K562 (cell line): ENCODE results near the gene THAP4. TPM values are rescaled to one million over a fixed set of nuclear protein-coding genes. Genes with fewer than 3 reads are reported as not detected.

ENCODE experiments used
- ATAC-seq: fragments of 200-7000 bp; cut with Tn5 transposase; 3 replicates; pipeline ENCODE4 v1.9.1; 2020; ENCODE audit warnings: moderate library complexity
- BruUV-seq: library from RNA; stranded (reverse); fragments of 400-500 nt; replicated peaks from 2 replicates; lab custom pipeline; 2021; lab: Mats Ljungman, UMichigan
- CTCF ChIA-PET: fragments of 300-600 bp; formaldehyde crosslinking; extraction: SDS; loops from one replicate; lab custom pipeline; 2021; ENCODE audit warnings: low intra/inter-chr PET ratio; lab: Yijun Ruan, JAX
- POLR2A ChIA-PET: fragments of 300-600, 350-650 bp; sonication (Branson Sonifier 250); formaldehyde crosslinking; extraction: SDS; loops from one replicate; lab custom pipeline; 2021; ENCODE audit warnings: antibody characterized with exemption, inconsistent platforms; lab: Yijun Ruan, JAX
- DNase-seq, 4 experiments: peaks; one replicate each; pipeline versions ENCODE4 v3.0.0 to v3.0.0-alpha.2; 2011 to 2018; ENCODE audit warnings: low spot score in 3 of 4, mixed read lengths in 3 of 4; ENCODE audit errors: extremely low read depth in 1 of 4
- FAIRE-seq: peaks from 2 replicates; lab custom pipeline; 2011; peaks lifted over from hg19 to GRCh38; lab: Jason Lieb, UNC
- H2AFZ ChIP-seq: 2 replicates; pipeline ENCODE4 v1.6.0; 2011; ENCODE audit warnings: low read depth, low read length, control low read depth, inconsistent platforms
- H3K27ac ChIP-seq: fragments of 200-600 bp; 3 replicates; pipeline ENCODE4 v1.8.0; 2011; ENCODE audit warnings: low read depth, mild to moderate bottlenecking, control low read depth, inconsistent platforms, low read length, moderate library complexity, mixed read lengths; ENCODE audit errors: extremely low read depth
- H3K27me3 ChIP-seq, 2 experiments: fragments of 300-600 bp in 1 of 2; 2 replicates in 1 of 2; 3 replicates in 1 of 2; pipeline versions ENCODE4 v1.6.0 to v1.8.0; 2011; ENCODE audit warnings: inconsistent platforms in 2 of 2, low read length in 2 of 2, mild to moderate bottlenecking in 1 of 2, mixed read lengths in 1 of 2, moderate library complexity in 1 of 2; ENCODE audit not compliant: control insufficient read depth in 2 of 2, insufficient read depth in 2 of 2
- H3K36me3 ChIP-seq: fragments of 300-600 bp; 3 replicates; pipeline ENCODE4 v1.8.0; 2011; ENCODE audit warnings: mild to moderate bottlenecking, low read length, inconsistent platforms; ENCODE audit not compliant: control insufficient read depth, insufficient read depth
- H3K4me1 ChIP-seq, 2 experiments: fragments of 200-600 bp in 1 of 2; replicated peaks in 1 of 2; 2 replicates in 1 of 2; 3 replicates in 1 of 2; pipeline versions ENCODE4 v1.5.1 to v1.8.0; 2011; ENCODE audit warnings: inconsistent platforms in 2 of 2, low read length in 2 of 2, mild to moderate bottlenecking in 1 of 2, mixed read lengths in 1 of 2, moderate library complexity in 1 of 2; ENCODE audit not compliant: control insufficient read depth in 2 of 2, insufficient read depth in 2 of 2
- H3K4me2 ChIP-seq: 2 replicates; pipeline ENCODE4 v1.6.1; 2011; ENCODE audit warnings: low read length, control low read depth, inconsistent platforms, mixed read lengths; ENCODE audit not compliant: insufficient read depth
- H3K4me3 ChIP-seq: fragments of 200-600 bp; sonication (generic), shearing (Covaris generic); 2 replicates; pipeline ENCODE4 v1.5.1; 2016; ENCODE audit warnings: control low read depth, inconsistent platforms
- H3K79me2 ChIP-seq: fragments of 200-600 bp; 3 replicates; pipeline ENCODE4 v1.8.0; 2011; ENCODE audit warnings: low read length, inconsistent platforms; ENCODE audit not compliant: control insufficient read depth, insufficient read depth
- H3K9ac ChIP-seq, 2 experiments: 2 replicates each; pipeline versions ENCODE4 v1.6.0 to v1.6.1; 2011; ENCODE audit warnings: low read depth in 2 of 2, low read length in 2 of 2, control low read depth in 1 of 2, inconsistent platforms in 1 of 2, mild to moderate bottlenecking in 1 of 2, mixed read lengths in 1 of 2; ENCODE audit not compliant: insufficient read depth in 1 of 2
- H3K9me1 ChIP-seq: one replicate; pipeline ENCODE4 v1.6.0; 2011; ENCODE audit warnings: inconsistent platforms, mild to moderate bottlenecking, low read length, moderate library complexity; ENCODE audit not compliant: control insufficient read depth, insufficient read depth
- H3K9me3 ChIP-seq: replicated peaks from 2 replicates; pipeline ENCODE4 v1.5.1; 2011; ENCODE audit warnings: low read depth, low read length, inconsistent platforms; ENCODE audit not compliant: control insufficient read depth, insufficient read depth
- H4K20me1 ChIP-seq: replicated peaks from 2 replicates; pipeline ENCODE4 v1.6.1; 2011; ENCODE audit warnings: low read length, inconsistent platforms, mixed read lengths; ENCODE audit not compliant: control insufficient read depth, insufficient read depth
- POLR2G ChIP-seq: fragments of 200-400 bp; formaldehyde crosslinking; IDR thresholded peaks from 2 replicates; pipeline ENCODE4 v1.6.1; 2017; ENCODE audit warnings: low read depth, mild to moderate bottlenecking, antibody characterized with exemption, low read length, moderate library complexity
- ZBTB34 ChIP-seq: fragments of 250-450 bp; sonication (Bioruptor Pico); IDR thresholded peaks from 2 replicates; pipeline ENCODE4 v1.8.0; 2021; ENCODE audit warnings: mild to moderate bottlenecking, moderate library complexity
- WGBS: fragments of 100-300 bp; shearing (Covaris generic); methylation state at CpG from one replicate; pipeline ENCODE4 v1.1.6; 2016; ENCODE audit warnings: low coverage, mixed read lengths; ENCODE audit not compliant: insufficient coverage; ENCODE audit errors: missing lambda C conversion rate; 5-methylcytosine and 5-hydroxymethylcytosine counted together
- in situ Hi-C: fragments of 300-500 bp; cut with MboI; formaldehyde crosslinking; loops from 4 replicates; pipeline ENCODE4 v1.15.0; 2018; ENCODE audit warnings: inconsistent platforms, mixed read lengths
- intact Hi-C: fragments of 100-400 bp; cut with micrococcal nuclease; formaldehyde crosslinking; loops from 2 replicates; pipeline ENCODE4 v1.14.2; 2022
- polyA plus RNA-seq, 8 experiments: library from polyadenylated mRNA; depleted of rRNA in 4 of 8; stranded (reverse) in 5 of 8; unstranded in 3 of 8; fragments of >200 nt; fragmentation: Nextera tagmentation in 2 of 8; fragmentation: Illumina TruSeq in 1 of 8; extraction: Ambion mirVana in 2 of 8; extraction: Trizol in 1 of 8; gene quantifications; 2 replicates each; pipeline versions ENCODE4 v1.2.1 to v1.2.3, GENCODE V29; 2011 to 2014; ENCODE audit warnings: inconsistent platforms in 1 of 8, missing spikeins in 1 of 8
- total RNA-seq, 7 experiments: library from RNA; depleted of rRNA in 6 of 7; stranded (reverse); fragments of >200 nt in 6 of 7; fragmentation: Illumina TruSeq in 2 of 7; extraction: Trizol in 2 of 7; gene quantifications; 2 replicates each; pipeline versions ENCODE4 v1.2.1 to v1.2.3, GENCODE V29; 2011 to 2021; ENCODE audit warnings: low replicate concordance in 1 of 7

Gene THAP4
- total and polyA plus RNA-seq, 9 of the 15 experiments (the other 6 are each of a cell fraction or from before 2014, with no cell fraction given) = 8.6 to 60.9 (median 43.9) TPM

DNA sequence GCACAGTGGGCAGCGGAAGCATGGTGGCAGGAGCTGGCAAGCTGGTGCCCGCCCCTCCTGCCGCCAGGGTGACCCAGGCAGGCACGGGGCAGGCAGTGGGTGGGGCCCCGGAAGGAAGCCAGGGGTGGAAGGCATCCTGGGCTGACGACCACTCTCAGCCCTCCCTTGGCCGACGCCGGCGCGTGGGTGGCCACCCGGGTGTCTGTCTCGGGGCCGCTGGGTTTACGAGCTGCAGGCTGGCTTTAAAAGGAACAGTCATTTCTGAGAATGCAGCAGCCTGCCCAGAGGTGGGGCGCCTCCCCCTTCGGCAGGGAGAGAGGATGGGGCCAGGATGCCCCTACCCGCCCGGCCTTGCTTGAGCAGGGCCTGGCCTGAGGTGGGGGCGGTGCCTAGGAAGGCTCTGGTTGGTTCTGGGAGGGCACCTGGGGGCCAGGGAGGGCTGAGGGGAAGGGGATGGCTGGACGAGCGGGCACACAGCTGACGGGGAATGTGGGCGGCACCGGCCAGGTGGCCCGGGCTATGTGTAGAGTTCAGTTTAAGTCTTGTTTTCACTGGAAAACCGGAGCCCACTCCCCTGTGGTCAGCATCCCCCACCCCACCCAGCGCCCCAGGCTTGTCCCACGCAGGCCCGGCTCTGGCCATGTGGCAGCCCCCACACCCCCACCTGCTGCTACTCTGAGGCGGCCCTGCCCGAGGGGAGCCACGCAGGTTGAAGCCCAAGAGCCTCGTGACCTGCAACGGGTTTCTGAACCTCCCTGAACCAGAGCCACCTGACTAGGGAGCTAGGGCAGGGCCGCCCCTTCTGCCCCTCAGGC is 72.2 kb downstream of the THAP4 start:
- no peak overlapping the region for H3K4me2 ChIP-seq
- no peaks in the 10 kb centered on the region for H3K79me2 ChIP-seq
- TF ChIP-seq ZBTB34 (CRISPR knock-in tag) (no peak), POLR2G (0 out of 2 replicates have a peak, but pooled peaks have one; percentile 16)
- no peak overlapping the region for H3K9ac ChIP-seq
- H3K9me3 ChIP-seq = no peaks in the 10 kb centered on the region
- ChIA-PET POLR2A (interaction anchor here (0.6 kb wide), 1 partner anchor 21 kb away, joined by 3 read pairs; no protein-coding TSS in a partner anchor), CTCF (no interaction called here)
- intact Hi-C loops = no loop called here
- 75% methylated on average over 7 of the region's 36 CpGs for WGBS
- ATAC-seq (no peak), DNase-seq (no peak), FAIRE-seq (no peak)
- H2AFZ ChIP-seq = no peak overlapping the region
- in situ Hi-C loops = no loop called here
- H3K9me1 ChIP-seq = no peaks in the 10 kb centered on the region
- H4K20me1 ChIP-seq = peaks cover 5% of the 10 kb centered on the region; the same call in 1 of the 2 replicates
- BruUV-seq = no TSS peak
- no peaks in the 10 kb centered on the region for H3K27me3 ChIP-seq
- peaks cover 0 to 52% of the 10 kb centered on the region in 2 experiments; a peak in 2 of 5 replicates for H3K4me1 ChIP-seq
- H3K27ac ChIP-seq = no peak overlapping the region
- H3K4me3 ChIP-seq = no peak overlapping the region
- H3K36me3 ChIP-seq = no peaks in the 10 kb centered on the region
